Common myeloid progenitor, CD34-positive (primary cell): ENCODE measurements around the gene CCDC68.
A peak's percentile ranks its signal among the peaks of the same experiment; 100 is the strongest.

Source experiments
- CTCF ChIA-PET: fragments of 350-600 bp; sonication (Branson Sonifier 250); formaldehyde crosslinking; loops from one replicate; lab custom pipeline; 2021; ENCODE audit warnings: antibody characterized with exemption; lab: Charles Lee
- POLR2A ChIA-PET: fragments of 350-600 bp; sonication (Branson Sonifier 250); formaldehyde crosslinking; loops from one replicate; lab custom pipeline; 2021; ENCODE audit warnings: antibody characterized with exemption; lab: Charles Lee
- DNase-seq, 3 donors: peaks; one replicate each; pipeline versions ENCODE4 v3.0.0 to v3.0.0-alpha.2; 2013
- H3K27ac ChIP-seq, 2 experiments: 1 replicate in 1 of 2; 2 replicates in 1 of 2; pipeline ENCODE4 v1.7.0; 2013; ENCODE audit warnings: inconsistent platforms in 2 of 2, low read length in 2 of 2, mild to moderate bottlenecking in 2 of 2, low read depth in 1 of 2, moderate library complexity in 1 of 2; ENCODE audit not compliant: severe bottlenecking in 2 of 2, insufficient read depth in 1 of 2, poor library complexity in 1 of 2
- H3K27me3 ChIP-seq, 5 experiments: replicated peaks in 2 of 5; 1 replicate in 3 of 5; 2 replicates in 2 of 5; pipeline versions ENCODE4 v1.6.1 to v1.7.0; 2013; ENCODE audit warnings: low read length in 4 of 5, mild to moderate bottlenecking in 2 of 5, moderate library complexity in 2 of 5, inconsistent platforms in 1 of 5; ENCODE audit not compliant: insufficient read depth in 5 of 5, control insufficient read depth in 4 of 5
- H3K36me3 ChIP-seq, 4 experiments: 1 replicate in 2 of 4; 2 replicates in 2 of 4; pipeline versions ENCODE4 v1.6.1 to v1.7.0; 2013; ENCODE audit warnings: low read length in 3 of 4, control low read depth in 1 of 4, mild to moderate bottlenecking in 1 of 4; ENCODE audit not compliant: control insufficient read depth in 4 of 4, insufficient read depth in 4 of 4
- H3K4me1 ChIP-seq, 4 experiments: 1 replicate in 3 of 4; 2 replicates in 1 of 4; pipeline versions ENCODE4 v1.6.1 to v1.7.1; 2013; ENCODE audit warnings: low read length in 3 of 4, mild to moderate bottlenecking in 3 of 4, control low read depth in 1 of 4, inconsistent platforms in 1 of 4, moderate library complexity in 1 of 4; ENCODE audit not compliant: control insufficient read depth in 4 of 4, insufficient read depth in 4 of 4; ENCODE audit errors: control extremely low read depth in 1 of 4
- H3K4me3 ChIP-seq, 7 experiments: 1 replicate in 4 of 7; 2 replicates in 3 of 7; pipeline versions ENCODE4 v1.5.1 to v1.7.0; 2013; ENCODE audit warnings: mild to moderate bottlenecking in 7 of 7, low read length in 6 of 7, moderate library complexity in 6 of 7, inconsistent platforms in 2 of 7, low read depth in 2 of 7, control low read depth in 1 of 7; ENCODE audit not compliant: insufficient read depth in 4 of 7, control insufficient read depth in 1 of 7; ENCODE audit errors: extremely low read depth in 1 of 7
- H3K9me3 ChIP-seq, 5 experiments: 1 replicate in 4 of 5; 2 replicates in 1 of 5; pipeline versions ENCODE4 v1.6.1 to v1.7.1; 2013; ENCODE audit warnings: low read length in 4 of 5, mild to moderate bottlenecking in 2 of 5, inconsistent platforms in 1 of 5, low read depth in 1 of 5, moderate library complexity in 1 of 5; ENCODE audit not compliant: control insufficient read depth in 4 of 5, insufficient read depth in 2 of 5; ENCODE audit errors: control extremely low read depth in 1 of 5
- WGBS: methylation state at CpG from one replicate; pipeline ENCODE4 v1.1.5; 2013; ENCODE audit not compliant: insufficient coverage; 5-methylcytosine and 5-hydroxymethylcytosine counted together

Gene CCDC68

DNA sequence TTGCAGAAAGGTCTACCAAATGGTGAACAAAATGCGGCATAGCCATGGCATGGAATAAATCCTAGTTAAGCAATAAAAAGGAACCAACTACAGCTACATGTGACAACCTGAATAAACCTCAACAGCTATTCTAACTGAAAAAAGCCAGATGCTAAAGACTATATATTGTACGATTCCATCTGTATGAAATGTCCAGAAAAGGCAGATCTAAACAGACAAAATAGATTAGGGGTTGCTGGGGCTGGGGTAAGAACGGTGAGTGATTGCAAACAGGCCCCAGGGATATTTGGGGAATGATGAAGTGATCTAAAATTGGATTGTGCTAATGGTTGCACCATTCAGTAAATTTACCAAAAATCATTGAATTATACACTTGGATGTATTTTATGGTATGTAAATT is 2.8 kb downstream of the CCDC68 start:
- ChIA-PET POLR2A (no interaction called here), CTCF (no interaction called here)
- peaks cover 0 to 4% (median 0%) of the 10 kb centered on the region in 5 experiments for H3K9me3 ChIP-seq
- WGBS = 100% methylated on average over 2 of the region's 3 CpGs
- H3K4me1 ChIP-seq = peaks cover 0 to 12% (median 8%) of the 10 kb centered on the region in 4 experiments
- no peak overlapping the region for H3K4me3 ChIP-seq
- no peak overlapping the region for H3K27ac ChIP-seq
- H3K27me3 ChIP-seq = peaks cover 2 to 40% (median 21%) of the 10 kb centered on the region in 5 experiments
- H3K36me3 ChIP-seq = no peaks in the 10 kb centered on the region
- no peak for DNase-seq

DNA sequence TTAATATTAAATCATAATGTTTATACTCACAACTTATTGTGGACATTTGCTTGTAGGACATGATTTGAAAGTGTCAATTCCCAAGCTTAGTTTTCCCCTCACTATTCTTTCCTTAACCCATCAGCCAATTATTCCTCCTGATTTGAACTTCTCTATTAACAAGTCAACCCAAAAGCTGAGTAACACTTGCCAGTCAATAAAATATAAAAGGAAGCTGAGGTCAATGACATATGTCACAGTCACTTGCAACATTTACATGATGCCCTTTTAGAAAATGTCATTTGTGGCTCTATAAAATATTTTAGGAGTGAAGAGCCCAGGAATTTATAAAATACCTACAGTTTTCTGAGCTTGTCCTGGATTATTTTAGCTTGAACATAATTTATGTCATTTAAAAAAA is 7.2 kb downstream of the CCDC68 start:
- Histone ChIP-seq H3K27me3 (peaks cover 0 to 5% (median 2%) of the 10 kb centered on the region in 5 experiments), H3K9me3 (no peaks in the 10 kb centered on the region), H3K4me1 (peaks cover 0 to 3% (median 0%) of the 10 kb centered on the region in 4 experiments), H3K4me3 (no peak overlapping the region), H3K27ac (no peak overlapping the region), H3K36me3 (no peaks in the 10 kb centered on the region)
- ChIA-PET CTCF (interaction anchor here (0.6 to 2.0 kb wide), 7 partner anchors 12 to 281 kb away, joined by 3 to 7 read pairs (median 4); no protein-coding TSS in a partner anchor), POLR2A (no interaction called here)
- DNase-seq = peak in 2 of 3 donors; percentile 7 to 11

DNA sequence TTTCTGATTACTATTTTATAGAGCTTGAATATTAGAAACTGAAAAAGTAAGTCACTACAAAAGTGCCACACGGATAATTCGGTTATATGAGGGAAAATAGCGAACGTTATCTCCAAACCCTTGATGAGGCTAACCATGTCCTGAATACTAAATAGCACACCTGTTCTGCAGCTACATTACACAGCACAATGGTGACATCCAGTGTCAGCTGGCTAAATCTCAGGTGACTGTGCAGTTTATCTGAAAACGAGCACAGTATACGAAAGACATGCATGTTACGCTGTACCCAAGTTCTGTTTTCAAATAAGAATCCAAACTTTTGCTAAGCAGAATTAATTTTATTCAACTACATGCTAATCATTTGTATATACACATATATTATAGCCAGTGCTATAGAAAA is 9.0 kb downstream of the CCDC68 start:
- H3K27me3 ChIP-seq = peaks cover 0 to 2% (median 0%) of the 10 kb centered on the region in 5 experiments
- H3K4me1 ChIP-seq = peaks cover 2 to 15% (median 4%) of the 10 kb centered on the region in 4 experiments
- CTCF ChIA-PET = interaction anchor here (1.0 to 1.5 kb wide), 12 partner anchors 8 to 505 kb away, joined by 3 to 5 read pairs (median 3); no protein-coding TSS in a partner anchor

DNA sequence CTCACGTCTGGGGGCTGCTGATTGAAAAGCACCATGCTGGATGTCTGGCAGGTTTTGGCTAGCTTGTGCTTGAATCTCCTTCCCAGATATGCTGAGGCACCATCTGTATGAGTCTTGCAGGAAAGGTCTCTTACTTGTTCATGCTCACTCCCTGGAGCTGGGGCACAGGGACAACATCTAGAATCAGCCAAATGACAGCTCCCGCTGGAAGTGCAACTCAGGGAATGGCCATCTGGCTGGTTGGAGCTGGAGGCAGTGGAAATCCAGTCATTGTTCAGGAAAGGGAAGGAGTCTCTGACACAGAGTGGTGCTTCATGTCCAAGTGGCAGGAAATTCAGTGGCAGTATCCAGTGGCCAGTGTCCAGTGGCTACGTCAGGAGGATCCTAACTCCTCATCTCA is 9.7 kb downstream of the CCDC68 start:
- DNase-seq = no peak
- H3K4me1 ChIP-seq = peaks cover 2 to 16% (median 4%) of the 10 kb centered on the region in 4 experiments
- no peak overlapping the region for H3K27ac ChIP-seq
- POLR2A ChIA-PET = no interaction called here
- H3K36me3 ChIP-seq = no peaks in the 10 kb centered on the region
- 100% methylated on average over 3 of the region's 3 CpGs for WGBS
- H3K9me3 ChIP-seq = no peaks in the 10 kb centered on the region
- CTCF ChIA-PET = interaction anchor here (0.8 to 1.5 kb wide), 13 partner anchors 9 to 505 kb away, joined by 3 to 5 read pairs (median 3); no protein-coding TSS in a partner anchor
- no peak overlapping the region for H3K4me3 ChIP-seq
- H3K27me3 ChIP-seq = peaks cover 0 to 2% (median 0%) of the 10 kb centered on the region in 5 experiments

More for the DNA sequence above, 9.0 kb downstream of the CCDC68 start:
- POLR2A ChIA-PET = no interaction called here
- Histone ChIP-seq H3K9me3 (no peaks in the 10 kb centered on the region), H3K27ac (no peak overlapping the region), H3K4me3 (no peak overlapping the region), H3K36me3 (no peaks in the 10 kb centered on the region)
- 90% methylated on average over 3 of the region's 7 CpGs for WGBS
- peak; percentile 17 to 29 (median 19) for DNase-seq

DNA sequence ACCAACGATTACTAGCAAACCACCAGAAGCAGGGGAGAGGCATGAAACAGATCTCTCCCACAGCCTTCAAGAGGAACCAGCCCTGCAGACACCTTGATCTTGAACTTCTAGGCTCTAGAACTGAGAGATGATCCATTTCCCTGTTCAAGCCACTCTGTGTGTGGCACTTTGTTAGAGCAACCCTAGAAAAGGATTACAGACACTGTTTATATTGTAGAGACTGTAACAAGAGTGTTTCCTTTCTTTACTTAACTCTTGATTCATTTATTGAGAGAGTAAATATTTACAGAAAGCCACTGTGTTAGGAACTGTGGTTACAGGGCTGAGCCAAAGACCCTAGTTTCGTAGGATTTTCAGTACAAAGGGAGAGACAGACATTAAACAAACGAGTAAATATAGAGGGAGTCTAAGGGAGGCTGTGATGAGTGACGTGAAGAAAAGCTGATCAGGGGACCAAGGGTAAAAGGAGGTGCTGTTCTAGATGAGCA is 10.9 kb downstream of the CCDC68 start:
- DNase-seq = no peak
- CTCF ChIA-PET = interaction anchor here (1.2 kb wide), 1 partner anchor 11 kb away, joined by 3 read pairs; no protein-coding TSS in a partner anchor
- 96% methylated on average over 4 of the region's 4 CpGs for WGBS
- peaks cover 2 to 16% (median 4%) of the 10 kb centered on the region in 4 experiments for H3K4me1 ChIP-seq
- H3K27ac ChIP-seq = no peak overlapping the region
- no peaks in the 10 kb centered on the region for H3K9me3 ChIP-seq
- POLR2A ChIA-PET = no interaction called here
- H3K4me3 ChIP-seq = no peak overlapping the region
- H3K36me3 ChIP-seq = no peaks in the 10 kb centered on the region
- peaks cover 0 to 2% (median 0%) of the 10 kb centered on the region in 5 experiments for H3K27me3 ChIP-seq

DNA sequence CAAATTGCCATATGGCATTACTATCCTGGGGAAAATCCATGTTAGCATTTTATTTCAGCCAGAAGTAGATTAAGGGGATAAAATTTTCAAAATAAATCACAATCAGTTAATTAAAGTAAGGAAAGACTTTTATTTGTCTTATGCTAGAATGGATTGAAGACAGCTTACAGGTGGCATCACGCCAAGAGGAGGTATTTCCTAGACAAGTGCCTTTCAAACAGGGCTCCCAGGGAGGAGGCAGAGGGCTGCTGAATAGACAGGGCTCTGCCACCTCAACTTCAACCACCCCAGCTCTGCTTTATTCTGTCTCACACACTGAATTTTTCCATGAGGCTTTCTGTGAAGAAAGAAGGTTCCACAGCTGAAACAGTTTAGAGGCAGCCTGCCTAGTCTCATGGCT is 12.2 kb downstream of the CCDC68 start:
- no peak overlapping the region for H3K27ac ChIP-seq
- WGBS = 100% methylated on average over 1 of the region's 1 CpG
- ChIA-PET POLR2A (no interaction called here), CTCF (interaction anchor here (0.8 to 0.9 kb wide), 2 partner anchors 173 to 269 kb away, joined by 3 read pairs; no protein-coding TSS in a partner anchor)
- DNase-seq = peak in 2 of 3 donors; percentile 23 to 31
- peaks cover 2 to 16% (median 4%) of the 10 kb centered on the region in 4 experiments for H3K4me1 ChIP-seq
- no peaks in the 10 kb centered on the region for H3K36me3 ChIP-seq
- H3K27me3 ChIP-seq = peaks cover 0 to 2% (median 0%) of the 10 kb centered on the region in 5 experiments
- H3K9me3 ChIP-seq = no peaks in the 10 kb centered on the region
- H3K4me3 ChIP-seq = no peak overlapping the region

DNA sequence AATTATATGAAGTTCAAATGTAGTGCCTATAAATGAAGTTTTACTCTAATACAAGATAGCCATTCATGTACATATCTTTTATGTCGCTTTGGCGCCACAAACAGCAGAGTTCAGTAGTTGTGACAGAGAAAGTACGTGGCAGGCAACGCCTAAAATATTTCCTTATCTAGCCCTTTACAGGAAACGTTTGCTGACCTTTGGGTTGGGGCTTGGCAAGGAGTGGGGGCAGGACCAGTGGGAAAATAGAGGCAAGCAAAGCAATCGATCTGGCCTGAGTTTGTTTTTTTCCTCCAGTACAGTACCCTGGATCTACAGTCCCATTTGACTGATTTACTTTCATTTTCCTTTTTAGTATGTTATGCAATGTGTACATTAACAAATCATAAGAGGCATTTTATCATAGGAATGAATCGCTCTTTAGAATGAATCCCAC is 13.1 kb downstream of the CCDC68 start:
- ChIA-PET POLR2A (no interaction called here), CTCF (interaction anchor here (0.9 kb wide), 1 partner anchor 172 kb away, joined by 3 read pairs; no protein-coding TSS in a partner anchor)
- Histone ChIP-seq H3K27me3 (peaks cover 0 to 2% (median 0%) of the 10 kb centered on the region in 5 experiments), H3K4me1 (peaks cover 2 to 16% (median 4%) of the 10 kb centered on the region in 4 experiments), H3K27ac (peak overlapping the region; percentile 71 to 84), H3K9me3 (no peaks in the 10 kb centered on the region), H3K4me3 (peak overlapping the region; percentile 26 to 92 (median 74)), H3K36me3 (no peaks in the 10 kb centered on the region)
- WGBS = 0% methylated on average over 2 of the region's 7 CpGs
- peak; percentile 29 to 57 (median 34) for DNase-seq
